WTC11 (cell line): Measurements from ENCODE around the gene GSDME. TPM values are rescaled to one million over a fixed set of nuclear protein-coding genes. Genes with fewer than 3 reads are reported as not detected.

Experiments used
- ATAC-seq: fragments of 200-7000 bp; cut with Tn5 transposase; 2 replicates; pipeline ENCODE4 v1.10.0; 2021; ENCODE audit warnings: mild to moderate bottlenecking, moderate library complexity
- CTCF ChIA-PET: fragments of 300-600 bp; sonication (Branson Sonifier 250); formaldehyde crosslinking; loops from one replicate; lab custom pipeline; 2021; ENCODE audit warnings: antibody characterized with exemption; lab: Charles Lee
- POLR2A ChIA-PET: fragments of 350-600 bp; sonication (Branson Sonifier 250); formaldehyde crosslinking; loops from one replicate; lab custom pipeline; 2021; ENCODE audit warnings: antibody characterized with exemption; lab: Charles Lee
- DNase-seq: peaks from one replicate; pipeline ENCODE4 v3.0.0; 2021; ENCODE audit warnings: low spot score
- H3K27ac Mint-ChIP-seq: 2 replicates; pipeline ENCODE4 v1.8.0; 2021; ENCODE audit warnings: mixed read lengths
- H3K27me3 Mint-ChIP-seq: 2 replicates; pipeline ENCODE4 v1.8.0; 2021; ENCODE audit warnings: low read depth, mild to moderate bottlenecking, moderate library complexity, mixed read lengths
- H3K36me3 Mint-ChIP-seq: 2 replicates; pipeline ENCODE4 v1.8.0; 2021; ENCODE audit warnings: mixed read lengths
- H3K4me1 Mint-ChIP-seq: 2 replicates; pipeline ENCODE4 v1.8.0; 2022; ENCODE audit warnings: mixed read lengths
- H3K4me3 Mint-ChIP-seq: 2 replicates; pipeline ENCODE4 v1.8.0; 2021; ENCODE audit warnings: mild to moderate bottlenecking, moderate library complexity, mixed read lengths
- H3K9me3 Mint-ChIP-seq: 2 replicates; pipeline ENCODE4 v1.8.0; 2021; ENCODE audit warnings: mixed read lengths
- ATF2 ChIP-seq: sonication (generic); formaldehyde crosslinking; IDR thresholded peaks from 2 replicates; pipeline ENCODE4 v1.8.1; 2022; ENCODE audit warnings: low read depth, missing genetic modification reagents, borderline replicate concordance
- ATF6 ChIP-seq: sonication (generic); formaldehyde crosslinking; IDR thresholded peaks from 2 replicates; pipeline ENCODE4 v1.8.1; 2023; ENCODE audit warnings: mild to moderate bottlenecking, missing genetic modification reagents
- CBFB ChIP-seq: sonication (generic); formaldehyde crosslinking; IDR thresholded peaks from 2 replicates; pipeline ENCODE4 v1.8.1; 2022; ENCODE audit warnings: mild to moderate bottlenecking, low read depth, missing genetic modification reagents
- CDX4 ChIP-seq: fragments of 250-450 bp; sonication (Bioruptor Pico); IDR thresholded peaks from 2 replicates; pipeline ENCODE4 v1.9.0; 2021; ENCODE audit warnings: moderate library complexity, mild to moderate bottlenecking, inconsistent platforms, borderline replicate concordance
- EMX1 ChIP-seq: fragments of 250-450 bp; sonication (Bioruptor Pico); IDR thresholded peaks from 2 replicates; pipeline ENCODE4 v1.8.0; 2021; ENCODE audit warnings: mild to moderate bottlenecking
- FOXJ3 ChIP-seq: sonication (generic); formaldehyde crosslinking; IDR thresholded peaks from 2 replicates; pipeline ENCODE4 v1.9.0; 2021; ENCODE audit warnings: missing genetic modification reagents, mild to moderate bottlenecking, borderline replicate concordance
- FOXK1 ChIP-seq: sonication (generic); formaldehyde crosslinking; IDR thresholded peaks from 2 replicates; pipeline ENCODE4 v1.8.0; 2022; ENCODE audit warnings: mild to moderate bottlenecking, moderate library complexity, missing genetic modification reagents
- FOXP4 ChIP-seq: sonication (generic); formaldehyde crosslinking; IDR thresholded peaks from 2 replicates; pipeline ENCODE4 v1.8.0; 2022; ENCODE audit warnings: mild to moderate bottlenecking, missing genetic modification reagents
- JAZF1 ChIP-seq: fragments of 250-450 bp; sonication (Bioruptor Pico); IDR thresholded peaks from 2 replicates; pipeline ENCODE4 v1.9.0; 2021; ENCODE audit warnings: moderate library complexity, mild to moderate bottlenecking, inconsistent platforms
- MAX ChIP-seq: sonication (generic); formaldehyde crosslinking; IDR thresholded peaks from 2 replicates; pipeline ENCODE4 v1.8.0; 2022; ENCODE audit warnings: mild to moderate bottlenecking, missing genetic modification reagents
- MXD4 ChIP-seq: fragments of 250-450 bp; sonication (Bioruptor Pico); IDR thresholded peaks from 2 replicates; pipeline ENCODE4 v1.8.0; 2021; ENCODE audit warnings: mild to moderate bottlenecking, moderate library complexity, borderline replicate concordance
- NR1H2 ChIP-seq: sonication (generic); formaldehyde crosslinking; IDR thresholded peaks from 2 replicates; pipeline ENCODE4 v1.9.0; 2021; ENCODE audit warnings: mild to moderate bottlenecking, moderate library complexity, missing genetic modification reagents
- NR3C1 ChIP-seq: sonication (generic); formaldehyde crosslinking; conservative IDR thresholded peaks from 2 replicates; pipeline ENCODE4 v1.8.1; 2023; ENCODE audit warnings: low read depth, mild to moderate bottlenecking, missing genetic modification reagents
- PREB ChIP-seq: sonication (generic); formaldehyde crosslinking; IDR thresholded peaks from 2 replicates; pipeline ENCODE4 v1.8.1; 2022; ENCODE audit warnings: mild to moderate bottlenecking, missing genetic modification reagents, moderate library complexity, borderline replicate concordance
- SP1 ChIP-seq: sonication (generic); formaldehyde crosslinking; conservative IDR thresholded peaks from 2 replicates; pipeline ENCODE4 v1.8.1; 2022; ENCODE audit warnings: missing genetic modification reagents
- TEAD1 ChIP-seq: sonication (generic); formaldehyde crosslinking; IDR thresholded peaks from 2 replicates; pipeline ENCODE4 v1.8.0; 2022; ENCODE audit warnings: mild to moderate bottlenecking, missing genetic modification reagents
- TP53 ChIP-seq: sonication (generic); formaldehyde crosslinking; IDR thresholded peaks from 2 replicates; pipeline ENCODE4 v1.8.1; 2023; ENCODE audit warnings: mild to moderate bottlenecking, missing genetic modification reagents
- ZMAT4 ChIP-seq: fragments of 250-450 bp; sonication (Bioruptor Pico); IDR thresholded peaks from 2 replicates; pipeline ENCODE4 v1.9.0; 2021; ENCODE audit warnings: mild to moderate bottlenecking
- ZNF532 ChIP-seq: fragments of 250-450 bp; sonication (Bioruptor Pico); IDR thresholded peaks from 2 replicates; pipeline ENCODE4 v1.9.0; 2021; ENCODE audit warnings: mild to moderate bottlenecking, borderline replicate concordance
- ZNF671 ChIP-seq: fragments of 250-450 bp; sonication (Bioruptor Pico); IDR thresholded peaks from 2 replicates; pipeline ENCODE4 v1.8.0; 2021; ENCODE audit warnings: mild to moderate bottlenecking
- total RNA-seq: library from RNA; stranded (reverse); gene quantifications from 3 replicates; pipeline ENCODE4 v1.2.3, GENCODE V29; 2021

The GSDME gene
- total RNA-seq, 1 experiment from 2014 or later = 4.8 TPM

GRCh38 chr7:24717694-24718320, 39.5 kb downstream of the GSDME start:
- ChIA-PET CTCF (interaction anchor here (1.6 kb wide), 1 partner anchor 10 kb away, joined by 5 read pairs; no protein-coding TSS in a partner anchor), POLR2A (no interaction called here)
- no peak overlapping the region for H3K27ac Mint-ChIP-seq
- H3K9me3 Mint-ChIP-seq = no peaks in the 10 kb centered on the region
- no peak for DNase-seq
- TF ChIP-seq ZNF532 (CRISPR knock-in tag) = no peak
- no peak for TF ChIP-seq PREB (CRISPR knock-in tag)
- TF ChIP-seq EMX1 (CRISPR knock-in tag) = no peak
- no peak for TF ChIP-seq MAX (CRISPR knock-in tag)
- no peak for TF ChIP-seq CDX4 (CRISPR knock-in tag)
- TF ChIP-seq TP53 (CRISPR knock-in tag) = no peak
- no peak for TF ChIP-seq FOXJ3 (CRISPR knock-in tag)
- no peaks in the 10 kb centered on the region; the same call in 1 of the 2 replicates for H3K27me3 Mint-ChIP-seq
- no peak overlapping the region for H3K4me3 Mint-ChIP-seq
- no peaks in the 10 kb centered on the region for H3K36me3 Mint-ChIP-seq
- no peak for ATAC-seq
- peaks cover 19% of the 10 kb centered on the region for H3K4me1 Mint-ChIP-seq

- POLR2A ChIA-PET = no interaction called here
- Mint-ChIP-seq H3K4me3 (no peak overlapping the region), H3K9me3 (no peaks in the 10 kb centered on the region), H3K27ac (no peak overlapping the region), H3K4me1 (peaks cover 16% of the 10 kb centered on the region), H3K36me3 (no peaks in the 10 kb centered on the region), H3K27me3 (no peaks in the 10 kb centered on the region; the same call in 1 of the 2 replicates)
- DNase-seq = no peak
- ATAC-seq = no peak
- CTCF ChIA-PET = interaction anchor here (2.5 kb wide), 1 partner anchor 15 kb away, joined by 43 read pairs; no protein-coding TSS in a partner anchor
- no peak for TF ChIP-seq JAZF1 (CRISPR knock-in tag)
- no peak for TF ChIP-seq ZNF671 (CRISPR knock-in tag)
- TF ChIP-seq MXD4 (CRISPR knock-in tag) = no peak
- no peak for TF ChIP-seq SP1
- no peak for TF ChIP-seq PREB (CRISPR knock-in tag)
- TF ChIP-seq ZMAT4 (CRISPR knock-in tag) = no peak
- no peak for TF ChIP-seq FOXP4
- TF ChIP-seq CBFB (CRISPR knock-in tag) = no peak
- no peak for TF ChIP-seq ATF2 (CRISPR knock-in tag)
- TF ChIP-seq TEAD1 (CRISPR knock-in tag) = no peak
- TF ChIP-seq NR1H2 = no peak
- TF ChIP-seq NR3C1 (CRISPR knock-in tag) = no peak
- TF ChIP-seq FOXK1 = no peak
- TF ChIP-seq ATF6 (CRISPR knock-in tag) = no peak
Measured at GRCh38 chr7:24717247-24717622, 40.0 kb downstream of the GSDME start.
